ENCODE results near the gene OXLD1. TPM values are rescaled to one million over a fixed set of nuclear protein-coding genes. Genes with fewer than 3 reads are reported as not detected.

Gene OXLD1
- total RNA-seq, 1 experiment from 2014 or later = 40.2 TPM

DNA sequence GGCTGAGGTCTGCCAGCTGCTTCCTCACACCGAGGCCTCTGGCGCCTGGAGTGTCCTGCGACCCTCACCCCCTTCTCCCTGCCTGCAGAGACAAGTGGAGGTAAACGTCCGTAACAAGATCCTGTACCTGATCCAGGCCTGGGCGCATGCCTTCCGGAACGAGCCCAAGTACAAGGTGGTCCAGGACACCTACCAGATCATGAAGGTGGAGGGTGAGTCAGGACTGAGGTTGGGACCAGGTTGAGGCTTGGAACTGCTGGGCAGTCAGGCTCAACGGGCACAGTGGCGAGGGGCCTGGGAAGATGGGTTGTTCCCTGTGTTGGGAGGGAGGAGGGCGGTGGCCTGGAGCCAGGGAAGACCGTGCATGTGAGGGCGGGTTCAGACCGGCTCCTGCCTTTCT, 22.2 kb upstream of the OXLD1 start:
- Histone ChIP-seq H3K27me3 (ENCODE audit: insufficient read depth, low read depth) (no peaks in the 10 kb centered on the region), H3K9me2 (ENCODE audit: insufficient read depth) (no peaks in the 10 kb centered on the region), H3K79me2 (ENCODE audit: low read depth) (peaks cover 34% of the 10 kb centered on the region), H3K4me2 (no peak overlapping the region), H4K20me1 (ENCODE audit: insufficient read depth) (peaks cover 18% of the 10 kb centered on the region), H3K36me3 (ENCODE audit: low read depth) (no peaks in the 10 kb centered on the region), H3K4me1 (replicated peaks; ENCODE audit: insufficient read depth) (peaks cover 5% of the 10 kb centered on the region), H3K4me3 (no peak overlapping the region), H3F3A (ENCODE audit: insufficient read depth, low read depth) (peaks cover 11% of the 10 kb centered on the region; the same call in 1 of the 2 replicates), H3K27ac (no peak overlapping the region), H2AFZ (no peak overlapping the region), H3K9me3 (ENCODE audit: insufficient read depth, low read depth) (no peaks in the 10 kb centered on the region)
- POLR2A ChIA-PET (ENCODE audit: unreplicated experiment) = no interaction called here
- TF ChIP-seq CTCF (conservative IDR thresholded peaks at IDR 0.05) (no peak), EZH2 (IDR thresholded peaks at IDR 0.05; ENCODE audit: low read depth) (no peak)
- intact Hi-C loops (cut with micrococcal nuclease; ENCODE audit: unreplicated experiment) = no loop called here
- no peak for DNase-seq
- BruUV-seq (replicated peaks) = no TSS peak
- CTCF ChIA-PET = no interaction called here

DNA sequence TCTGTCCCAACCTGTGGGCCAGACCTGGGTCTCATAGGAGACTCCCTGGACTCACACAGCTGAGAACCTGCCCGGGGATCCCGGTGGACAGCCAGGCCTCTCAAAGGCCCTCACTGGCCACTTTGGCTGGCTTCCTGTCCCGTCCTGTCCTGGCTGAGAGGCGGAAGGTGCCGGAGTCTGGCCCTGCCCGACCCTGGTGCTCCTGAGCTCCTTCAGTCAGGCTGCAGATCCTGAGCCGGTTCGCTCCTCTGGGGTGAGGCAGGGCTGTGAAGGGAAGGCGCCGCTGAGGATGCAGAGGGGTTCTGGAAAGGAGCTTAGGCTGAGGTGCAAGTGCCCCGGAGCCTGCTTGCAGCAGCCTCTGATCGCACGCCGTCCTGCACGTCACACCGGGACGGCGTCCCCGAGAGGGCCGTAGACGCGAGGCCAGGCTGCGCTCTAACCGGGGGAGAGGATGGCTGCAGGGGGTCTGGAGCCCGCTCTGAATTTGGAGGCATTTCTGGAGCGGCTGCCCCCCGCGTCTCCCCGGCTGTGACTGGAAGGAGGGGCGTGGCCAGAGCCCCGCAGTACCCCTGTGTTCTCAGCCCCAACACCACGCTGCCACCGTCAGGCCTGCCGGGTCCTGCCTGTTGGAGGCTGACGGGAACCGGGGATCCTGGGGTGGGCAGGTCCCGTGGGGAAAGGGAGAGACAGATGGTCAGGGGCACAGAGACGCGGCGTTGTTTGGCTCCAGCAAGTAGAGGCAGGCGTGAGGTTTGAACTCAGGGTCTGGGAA, 21.6 kb upstream of the OXLD1 start:
- peaks cover 11% of the 10 kb centered on the region; the same call in 1 of the 2 replicates for H3F3A ChIP-seq (ENCODE audit: insufficient read depth, low read depth)
- H3K27me3 ChIP-seq (ENCODE audit: insufficient read depth, low read depth) = no peaks in the 10 kb centered on the region
- ChIA-PET CTCF (no interaction called here), POLR2A (ENCODE audit: unreplicated experiment) (no interaction called here)
- peaks cover 40% of the 10 kb centered on the region for H3K79me2 ChIP-seq (ENCODE audit: low read depth)
- H4K20me1 ChIP-seq (ENCODE audit: insufficient read depth) = peaks cover 18% of the 10 kb centered on the region
- TF ChIP-seq EZH2 (IDR thresholded peaks at IDR 0.05; ENCODE audit: low read depth) (no peak), CTCF (conservative IDR thresholded peaks at IDR 0.05) (no peak)
- H3K4me3 ChIP-seq = no peak overlapping the region
- no peak overlapping the region for H3K4me2 ChIP-seq
- H3K9me3 ChIP-seq (ENCODE audit: insufficient read depth, low read depth) = no peaks in the 10 kb centered on the region
- H3K4me1 ChIP-seq (replicated peaks; ENCODE audit: insufficient read depth) = peaks cover 5% of the 10 kb centered on the region
- DNase-seq = no peak
- no TSS peak for BruUV-seq (replicated peaks)
- intact Hi-C loops (cut with micrococcal nuclease; ENCODE audit: unreplicated experiment) = no loop called here
- H3K36me3 ChIP-seq (ENCODE audit: low read depth) = no peaks in the 10 kb centered on the region
- no peaks in the 10 kb centered on the region for H3K9me2 ChIP-seq (ENCODE audit: insufficient read depth)
- H2AFZ ChIP-seq = no peak overlapping the region
- H3K27ac ChIP-seq = no peak overlapping the region

DNA sequence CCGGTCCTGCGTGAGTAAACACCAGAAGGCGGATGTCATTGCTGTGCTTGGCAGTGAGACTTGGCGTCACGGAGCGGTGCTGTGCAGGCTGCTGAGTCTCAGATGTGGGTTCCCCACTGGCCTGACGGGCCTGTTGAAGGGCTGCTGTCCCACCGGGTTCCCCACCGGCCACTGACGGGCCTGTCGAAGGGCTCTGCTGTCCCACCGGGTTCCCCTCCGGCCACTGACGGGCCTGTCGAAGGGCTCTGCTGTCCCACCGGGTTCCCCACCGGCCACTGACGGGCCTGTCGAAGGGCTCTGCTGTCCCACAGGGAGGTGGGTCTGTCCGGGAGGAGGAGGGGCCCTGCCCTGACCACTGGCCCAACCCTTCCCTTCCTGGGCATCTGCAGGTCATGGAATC, 20.2 kb upstream of the OXLD1 start:
- Histone ChIP-seq H3K36me3 (ENCODE audit: low read depth) (no peaks in the 10 kb centered on the region), H3K9me3 (ENCODE audit: insufficient read depth, low read depth) (no peaks in the 10 kb centered on the region), H2AFZ (no peak overlapping the region), H3K27ac (no peak overlapping the region), H4K20me1 (ENCODE audit: insufficient read depth) (peaks cover 18% of the 10 kb centered on the region), H3F3A (ENCODE audit: insufficient read depth, low read depth) (peaks cover 11% of the 10 kb centered on the region; the same call in 1 of the 2 replicates), H3K4me3 (no peak overlapping the region), H3K27me3 (ENCODE audit: insufficient read depth, low read depth) (no peaks in the 10 kb centered on the region), H3K4me1 (replicated peaks; ENCODE audit: insufficient read depth) (peaks cover 5% of the 10 kb centered on the region), H3K79me2 (ENCODE audit: low read depth) (peaks cover 54% of the 10 kb centered on the region), H3K4me2 (no peak overlapping the region), H3K9me2 (ENCODE audit: insufficient read depth) (no peaks in the 10 kb centered on the region)
- intact Hi-C loops (cut with micrococcal nuclease; ENCODE audit: unreplicated experiment) = no loop called here
- DNase-seq = no peak
- no TSS peak for BruUV-seq (replicated peaks)
- CTCF ChIA-PET = no interaction called here
- TF ChIP-seq EZH2 (IDR thresholded peaks at IDR 0.05; ENCODE audit: low read depth) = no peak
- no peak for TF ChIP-seq CTCF (conservative IDR thresholded peaks at IDR 0.05)
- POLR2A ChIA-PET (ENCODE audit: unreplicated experiment) = no interaction called here

Measured in PC-9 (cell line).